ENCODE measurements around the gene ABLIM2. TPM values are rescaled to one million over a fixed set of nuclear protein-coding genes. Genes with fewer than 3 reads are reported as not detected.

The ABLIM2 gene
- total and polyA plus RNA-seq, 2 of the 4 experiments (the other 2 are of a cell fraction) = under 0.01 to 0.10 TPM

DNA sequence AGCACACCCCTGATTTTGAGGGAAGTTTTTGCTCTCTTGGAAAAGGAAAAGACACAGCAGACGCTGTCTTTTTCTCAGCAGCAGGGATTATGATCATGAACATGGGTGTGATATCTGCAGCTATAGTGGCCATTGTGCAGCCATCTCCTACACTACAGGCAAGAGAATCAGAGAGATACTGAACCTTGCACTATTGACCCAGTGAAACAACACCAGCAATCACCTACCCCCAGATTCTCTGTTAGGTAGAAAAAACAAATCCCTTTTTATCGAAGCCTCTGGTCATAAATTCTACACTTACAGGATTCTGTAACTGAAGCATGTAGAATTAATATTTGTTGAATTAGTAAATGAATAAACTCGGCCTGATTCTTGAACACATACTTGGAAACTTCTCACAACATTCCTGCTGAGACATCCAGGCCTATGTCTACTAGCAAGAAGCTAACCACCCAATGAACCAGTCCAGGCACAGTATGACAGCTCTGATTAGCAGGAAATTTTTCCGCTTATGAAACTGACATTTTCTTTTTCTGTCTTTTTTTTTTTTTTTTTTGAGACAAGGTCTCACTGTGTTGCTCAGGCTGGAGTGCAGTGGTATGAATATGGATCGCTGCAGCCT lies 213.9 kb downstream of the ABLIM2 start:
- H3K9me1 ChIP-seq (ENCODE audit: insufficient read depth, low read length) = peaks cover 6% of the 10 kb centered on the region
- no peak overlapping the region for H2BK20ac ChIP-seq (ENCODE audit: low read depth, low read length)
- in situ Hi-C loops (cut with MboI; ENCODE audit: low sequenced_read_pairs) (no loop called here), intact Hi-C loops (cut with micrococcal nuclease) (no loop called here), dilution Hi-C loops (cut with HindIII; ENCODE audit: low sequenced_read_pairs, unreplicated experiment) (no loop called here)
- peaks cover 9% of the 10 kb centered on the region for H3K4me1 ChIP-seq (ENCODE audit: control insufficient read depth, insufficient read depth, low read length)
- ATAC-seq (ENCODE audit: low read depth) (peak; percentile 39; the same call in 1 of the 2 replicates), DNase-seq (peak; percentile 54)
- ChIA-PET POLR2A (ENCODE audit: unreplicated experiment) (interaction anchor here (0.5 kb wide), 1 partner anchor 102 kb away, joined by 3 read pairs; no protein-coding TSS in a partner anchor), CTCF (no interaction called here)
- H2BK120ac ChIP-seq (ENCODE audit: low read depth, low read length) = no peak overlapping the region
- H4K8ac ChIP-seq (ENCODE audit: low read depth in 2 of 2, low read length in 2 of 2) = no peak overlapping the region; a peak in 1 of 4 replicates
- WGBS, 2 experiments (ENCODE audit: extremely low coverage in 2 of 2, insufficient read length in 1 of 2) = no CpG with 5 or more reads among the region's 5 CpGs
- H3K9ac ChIP-seq (ENCODE audit: low read depth, low read length) = no peak overlapping the region
- H2BK15ac ChIP-seq (ENCODE audit: low read depth, low read length) = no peak overlapping the region
- H2BK5ac ChIP-seq (ENCODE audit: low read depth, low read length, poor library complexity, severe bottlenecking) = no peak overlapping the region
- no peak overlapping the region for H3K4me3 ChIP-seq (ENCODE audit: insufficient read depth, low read depth, low read length)
- H3K27me3 ChIP-seq (ENCODE audit: control insufficient read depth, insufficient read depth, low read length) = no peaks in the 10 kb centered on the region
- H3K27ac ChIP-seq (ENCODE audit: insufficient read depth, low read length) = no peak overlapping the region
- H4K20me1 ChIP-seq (ENCODE audit: insufficient read depth, low read length) = no peaks in the 10 kb centered on the region
- H2AFZ ChIP-seq (replicated peaks; ENCODE audit: low read length, poor library complexity) = no peak overlapping the region
- H4K5ac ChIP-seq (ENCODE audit: low read depth, low read length) = no peak overlapping the region
- no peak overlapping the region for H3K56ac ChIP-seq (ENCODE audit: extremely low read depth, insufficient read depth, low read length)
- TF ChIP-seq, protein P1, sequence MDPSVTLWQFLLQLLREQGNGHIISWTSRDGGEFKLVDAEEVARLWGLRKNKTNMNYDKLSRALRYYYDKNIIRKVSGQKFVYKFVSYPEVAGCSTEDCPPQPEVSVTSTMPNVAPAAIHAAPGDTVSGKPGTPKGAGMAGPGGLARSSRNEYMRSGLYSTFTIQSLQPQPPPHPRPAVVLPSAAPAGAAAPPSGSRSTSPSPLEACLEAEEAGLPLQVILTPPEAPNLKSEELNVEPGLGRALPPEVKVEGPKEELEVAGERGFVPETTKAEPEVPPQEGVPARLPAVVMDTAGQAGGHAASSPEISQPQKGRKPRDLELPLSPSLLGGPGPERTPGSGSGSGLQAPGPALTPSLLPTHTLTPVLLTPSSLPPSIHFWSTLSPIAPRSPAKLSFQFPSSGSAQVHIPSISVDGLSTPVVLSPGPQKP (IDR thresholded peaks at IDR 0.05; ENCODE audit: borderline replicate concordance, low read depth, low read length) = no peak
- no peak for TF ChIP-seq MAFK (IDR thresholded peaks at IDR 0.05; ENCODE audit: low read depth, low read length)
- no peak for TF ChIP-seq BHLHE40 (IDR thresholded peaks at IDR 0.05; ENCODE audit: low read depth, low read length)
- TF ChIP-seq, protein P2, sequence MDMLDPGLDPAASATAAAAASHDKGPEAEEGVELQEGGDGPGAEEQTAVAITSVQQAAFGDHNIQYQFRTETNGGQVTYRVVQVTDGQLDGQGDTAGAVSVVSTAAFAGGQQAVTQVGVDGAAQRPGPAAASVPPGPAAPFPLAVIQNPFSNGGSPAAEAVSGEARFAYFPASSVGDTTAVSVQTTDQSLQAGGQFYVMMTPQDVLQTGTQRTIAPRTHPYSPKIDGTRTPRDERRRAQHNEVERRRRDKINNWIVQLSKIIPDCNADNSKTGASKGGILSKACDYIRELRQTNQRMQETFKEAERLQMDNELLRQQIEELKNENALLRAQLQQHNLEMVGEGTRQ (IDR thresholded peaks at IDR 0.05; ENCODE audit: low read depth, low read length) = no peak
- no peak for TF ChIP-seq POLR2A (IDR thresholded peaks at IDR 0.05; ENCODE audit: low read depth, low read length)
- no peak for TF ChIP-seq SMC3 (IDR thresholded peaks at IDR 0.05; ENCODE audit: low read depth, low read length)
- no peak for TF ChIP-seq CHD1 (IDR thresholded peaks at IDR 0.05; ENCODE audit: low read depth, low read length)
- no peak for TF ChIP-seq RAD21 (IDR thresholded peaks at IDR 0.05; ENCODE audit: low read length)
- TF ChIP-seq, protein P3, sequence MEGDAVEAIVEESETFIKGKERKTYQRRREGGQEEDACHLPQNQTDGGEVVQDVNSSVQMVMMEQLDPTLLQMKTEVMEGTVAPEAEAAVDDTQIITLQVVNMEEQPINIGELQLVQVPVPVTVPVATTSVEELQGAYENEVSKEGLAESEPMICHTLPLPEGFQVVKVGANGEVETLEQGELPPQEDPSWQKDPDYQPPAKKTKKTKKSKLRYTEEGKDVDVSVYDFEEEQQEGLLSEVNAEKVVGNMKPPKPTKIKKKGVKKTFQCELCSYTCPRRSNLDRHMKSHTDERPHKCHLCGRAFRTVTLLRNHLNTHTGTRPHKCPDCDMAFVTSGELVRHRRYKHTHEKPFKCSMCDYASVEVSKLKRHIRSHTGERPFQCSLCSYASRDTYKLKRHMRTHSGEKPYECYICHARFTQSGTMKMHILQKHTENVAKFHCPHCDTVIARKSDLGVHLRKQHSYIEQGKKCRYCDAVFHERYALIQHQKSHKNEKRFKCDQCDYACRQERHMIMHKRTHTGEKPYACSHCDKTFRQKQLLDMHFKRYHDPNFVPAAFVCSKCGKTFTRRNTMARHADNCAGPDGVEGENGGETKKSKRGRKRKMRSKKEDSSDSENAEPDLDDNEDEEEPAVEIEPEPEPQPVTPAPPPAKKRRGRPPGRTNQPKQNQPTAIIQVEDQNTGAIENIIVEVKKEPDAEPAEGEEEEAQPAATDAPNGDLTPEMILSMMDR (conservative IDR thresholded peaks at IDR 0.05; ENCODE audit: low read depth, low read length) = no peak
- TF ChIP-seq CEBPB (IDR thresholded peaks at IDR 0.05; ENCODE audit: low read depth, low read length) = no peak
- no peak for TF ChIP-seq RFX5 (IDR thresholded peaks at IDR 0.05; ENCODE audit: low read depth, low read length)
- TF ChIP-seq NFE2L2 (IDR thresholded peaks at IDR 0.05; ENCODE audit: low read depth, low read length) = no peak
- TF ChIP-seq RCOR1 (IDR thresholded peaks at IDR 0.05; ENCODE audit: insufficient replicate concordance, low read length) = no peak
- TF ChIP-seq MXI1 (IDR thresholded peaks at IDR 0.05; ENCODE audit: borderline replicate concordance, low read depth, low read length) = no peak
- TF ChIP-seq FOS (IDR thresholded peaks at IDR 0.05; ENCODE audit: low read depth, low read length) = no peak
- peak overlapping the region; percentile 19; the same call in 1 of the 2 replicates for H3K18ac ChIP-seq (ENCODE audit: low read depth, low read length)
- H3K36me3 ChIP-seq (ENCODE audit: control insufficient read depth, insufficient read depth, low read length) = no peaks in the 10 kb centered on the region
- H3K4me2 ChIP-seq (ENCODE audit: low read depth, low read length) = no peak overlapping the region
- H4K91ac ChIP-seq (ENCODE audit: insufficient read depth, low read depth, low read length) = no peak overlapping the region
- H2AK9ac ChIP-seq (replicated peaks; ENCODE audit: low read depth, low read length, poor library complexity) = no peak overlapping the region
- peaks cover 0 to 11% of the 10 kb centered on the region in 2 experiments; a peak in 2 of 4 replicates for H3K79me1 ChIP-seq (ENCODE audit: low read depth in 1 of 2, low read length in 2 of 2)
- H3K14ac ChIP-seq (replicated peaks; ENCODE audit: low read depth, low read length) = no peak overlapping the region
- 0 out of 2 replicates have a peak overlapping the region, but pooled peaks have one; percentile 40 for H3K23ac ChIP-seq (ENCODE audit: low read depth, low read length)
- no peak overlapping the region for H3K4ac ChIP-seq (ENCODE audit: low read depth, low read length)
- no TSS peak for BruUV-seq (replicated peaks)
- no peak overlapping the region for H2AK5ac ChIP-seq (ENCODE audit: low read depth, low read length)
- H3K9me3 ChIP-seq (ENCODE audit: control insufficient read depth, insufficient read depth, low read length) = no peaks in the 10 kb centered on the region
